GM04504 (cell line): ENCODE measurements around the gene TTC9.
"Not testable (repeated sequence)": the region's sequence is repeated elsewhere in the genome, so short reads cannot be mapped to it uniquely, and the experiment has no call there.

ENCODE experiments used
- DNase-seq: peaks from one replicate; pipeline ENCODE4 v3.0.0-alpha.2; 2012; ENCODE audit warnings: low read depth

The TTC9 gene

DNA sequence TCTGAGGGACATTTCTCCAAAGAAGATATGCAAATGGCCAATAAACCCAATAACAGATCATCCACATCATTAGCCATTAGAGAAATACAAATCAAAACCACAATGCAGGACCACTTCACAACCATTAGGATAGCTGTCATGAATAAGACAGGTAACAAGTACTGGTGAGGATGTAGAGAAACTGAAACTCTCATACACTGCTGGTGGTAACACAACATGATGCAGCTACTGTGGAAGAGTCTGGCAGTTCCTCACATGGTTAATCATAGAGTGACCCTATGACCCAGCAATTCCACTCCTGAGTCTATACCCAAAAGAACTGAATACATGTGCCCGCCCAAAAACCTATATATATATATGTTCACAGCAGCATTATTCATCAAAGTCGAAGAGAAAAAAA is 39.0 kb downstream of the TTC9 start:
- no peak for DNase-seq

DNA sequence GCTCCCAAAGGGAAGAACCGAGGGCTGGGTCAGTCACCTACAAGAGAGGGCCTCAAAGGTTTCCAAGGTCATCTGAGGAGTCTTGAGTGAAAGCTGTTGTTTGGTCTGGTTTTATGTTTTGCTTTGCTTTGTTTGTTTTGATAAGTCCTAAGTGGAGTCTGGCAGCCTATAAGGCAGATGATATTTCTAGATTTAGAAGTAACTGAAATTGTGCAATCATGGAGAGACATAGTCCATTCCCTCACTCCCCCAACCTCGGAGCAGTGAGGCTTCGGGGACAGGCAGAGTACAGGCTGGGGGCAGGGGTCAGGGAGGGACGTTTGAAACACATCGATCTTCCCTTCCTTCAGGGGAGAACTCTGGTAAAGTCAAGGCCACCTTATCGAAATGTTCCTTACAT is 42.3 kb downstream of the TTC9 start:
- DNase-seq: no peak

DNA sequence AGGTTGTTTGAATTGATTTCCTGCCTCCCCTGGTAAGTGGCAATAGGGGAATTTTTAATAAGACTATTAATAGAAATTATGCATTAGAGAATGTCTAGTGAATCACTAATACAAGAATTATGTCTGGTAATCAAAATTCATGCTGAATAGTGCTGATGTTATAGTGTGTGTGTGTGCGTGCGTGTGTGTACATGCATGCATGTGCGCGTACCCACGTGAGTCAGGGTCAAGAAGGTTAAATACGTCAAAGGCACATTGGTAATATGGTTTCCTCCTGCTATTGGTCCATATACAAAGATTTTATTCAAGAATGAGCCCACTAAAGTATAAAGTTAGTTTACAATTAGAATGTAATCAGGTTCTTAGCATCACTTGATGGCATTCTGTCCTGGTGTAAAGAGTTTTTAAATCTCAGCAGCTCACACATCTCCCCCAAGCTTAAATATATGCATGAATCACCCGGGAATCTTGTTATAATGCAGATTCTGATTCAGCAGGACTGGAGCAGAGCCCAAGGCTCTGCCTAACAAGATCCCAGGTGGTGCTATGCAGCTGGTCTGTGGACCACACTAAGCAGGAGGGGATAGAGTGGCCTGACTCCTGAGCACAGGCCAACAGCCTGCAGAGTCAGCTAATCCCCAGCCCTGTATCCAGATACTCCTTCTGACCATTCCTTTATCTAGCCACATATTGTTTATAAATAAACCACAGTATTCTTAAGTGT is 43.9 kb downstream of the TTC9 start:
- DNase-seq: no peak

DNA sequence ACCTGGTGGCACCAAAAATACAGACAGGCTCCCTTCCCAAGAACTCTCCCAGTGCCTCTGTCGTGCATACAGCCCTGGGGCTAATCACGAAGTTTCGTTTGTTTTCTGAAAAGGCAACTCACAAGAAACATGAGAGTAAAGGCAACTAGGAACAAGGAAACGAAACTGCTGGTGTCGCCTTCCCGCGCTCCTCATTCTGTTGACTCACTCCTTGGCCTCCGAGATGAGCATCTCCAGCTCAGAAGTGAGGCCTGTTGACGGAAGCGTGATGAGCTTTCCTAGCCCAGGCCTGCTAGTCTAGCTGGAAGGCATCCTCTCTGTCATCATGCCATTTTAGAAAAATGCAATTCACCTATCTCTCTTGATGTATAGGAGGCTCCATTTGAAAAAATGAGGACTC is 50.5 kb downstream of the TTC9 start:
- DNase-seq: no peak

DNA sequence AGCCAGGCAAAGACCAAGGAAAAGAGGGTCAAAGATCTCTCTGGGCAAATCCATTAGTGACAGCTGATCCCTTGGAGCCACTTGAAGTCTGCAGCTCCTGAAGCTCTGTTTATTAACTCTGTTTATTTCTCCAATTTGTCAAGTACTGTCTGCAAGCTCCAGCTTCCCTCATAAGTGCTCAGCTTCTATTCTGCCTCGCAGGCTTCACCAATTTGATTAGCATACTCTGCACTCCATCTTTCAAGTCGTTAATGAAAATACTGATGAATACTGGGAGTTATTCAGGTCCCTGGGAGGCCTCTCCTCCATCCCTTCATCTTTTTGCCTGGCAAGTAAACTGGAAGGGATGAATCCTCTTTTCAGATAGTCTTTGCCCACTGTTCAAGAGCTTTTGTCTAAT is 54.3 kb downstream of the TTC9 start:
- no peak for DNase-seq

DNA sequence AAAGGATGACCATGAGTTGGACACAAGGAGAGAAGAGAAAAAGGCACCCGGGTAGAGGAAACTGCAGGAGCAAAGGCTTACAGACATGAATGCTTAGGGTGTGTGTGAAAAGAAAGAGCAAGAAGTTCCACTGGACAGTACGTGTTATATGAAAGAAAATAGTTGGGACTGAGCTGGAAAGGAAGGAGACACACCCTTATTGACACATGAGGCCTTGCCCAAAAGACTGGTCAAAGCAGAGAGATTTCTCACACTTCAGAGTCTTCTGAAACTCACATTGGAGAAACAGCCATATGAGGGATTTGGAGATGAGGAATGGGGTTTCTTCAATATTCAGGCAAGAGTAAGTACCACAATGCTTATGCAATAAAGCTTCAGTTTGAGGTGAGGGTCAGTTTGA is 56.0 kb downstream of the TTC9 start:
- no peak for DNase-seq

DNA sequence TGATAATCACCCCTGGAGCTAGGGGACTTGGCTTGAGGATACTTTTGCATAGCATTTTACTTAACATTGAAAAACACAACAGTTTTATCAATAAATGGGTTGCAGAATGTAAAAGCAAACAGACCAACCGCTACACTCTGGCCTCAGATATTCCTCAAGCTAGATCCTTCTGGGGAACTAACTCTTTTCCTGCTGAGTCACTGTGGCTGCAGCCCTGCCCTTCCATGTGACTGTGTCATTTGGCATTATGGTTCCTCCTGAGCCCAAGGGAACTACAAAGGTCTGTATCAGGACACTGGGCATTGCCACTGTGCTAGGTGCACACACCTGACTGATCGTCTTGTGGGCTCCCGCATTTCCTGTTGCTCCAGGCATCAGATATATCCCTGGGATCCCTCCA is 56.6 kb downstream of the TTC9 start:
- no peak for DNase-seq

DNA sequence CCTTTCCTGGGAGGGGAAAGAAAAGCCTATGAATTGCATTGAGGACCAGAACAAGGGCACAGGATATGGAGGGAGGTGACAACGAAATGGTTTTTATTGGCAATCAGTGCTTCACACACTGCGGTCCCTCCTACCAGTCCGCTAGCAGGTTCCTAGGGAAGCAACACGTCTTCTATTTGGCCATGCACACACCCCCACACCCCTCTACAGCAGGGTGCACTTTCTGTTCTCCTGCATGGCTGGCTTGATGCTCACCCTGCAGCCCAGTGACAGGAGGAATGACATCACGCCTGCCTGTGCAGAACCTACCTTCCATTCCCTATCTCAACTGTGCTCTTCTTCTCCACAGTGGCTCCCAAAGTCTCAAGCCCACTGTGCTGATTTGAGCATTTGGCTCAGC is 57.9 kb downstream of the TTC9 start:
- no peak for DNase-seq

DNA sequence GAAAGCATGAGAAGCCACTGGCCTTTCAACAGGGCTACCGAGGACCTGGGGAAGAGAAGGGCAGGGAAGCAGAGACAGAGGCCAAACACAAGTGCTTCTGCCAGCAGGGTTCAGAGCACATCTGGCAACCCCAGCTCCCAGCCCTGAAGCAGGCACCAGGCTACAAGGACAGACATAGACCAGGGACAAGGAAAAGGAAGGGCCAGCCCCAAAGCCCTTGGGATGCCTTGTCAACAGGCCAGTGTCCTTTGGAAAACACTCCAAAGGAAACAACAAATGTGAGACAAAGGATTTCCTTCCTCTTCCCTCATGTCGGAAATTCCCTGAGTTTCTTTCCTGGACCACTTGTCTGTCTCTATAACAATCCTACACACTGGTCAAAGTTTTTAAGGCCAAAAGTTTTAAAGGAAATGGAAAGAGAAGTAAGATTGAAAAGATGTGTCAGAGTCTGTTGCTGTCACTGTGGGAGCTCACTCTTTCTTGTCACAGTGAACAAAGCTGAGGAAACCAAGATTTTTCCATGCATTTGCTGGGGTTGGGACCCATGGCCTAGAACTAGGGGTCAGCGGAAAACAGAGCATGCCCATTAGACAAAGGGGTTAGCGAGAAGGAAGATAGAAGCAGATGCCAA is 59.4 kb downstream of the TTC9 start:
- no peak for DNase-seq

DNA sequence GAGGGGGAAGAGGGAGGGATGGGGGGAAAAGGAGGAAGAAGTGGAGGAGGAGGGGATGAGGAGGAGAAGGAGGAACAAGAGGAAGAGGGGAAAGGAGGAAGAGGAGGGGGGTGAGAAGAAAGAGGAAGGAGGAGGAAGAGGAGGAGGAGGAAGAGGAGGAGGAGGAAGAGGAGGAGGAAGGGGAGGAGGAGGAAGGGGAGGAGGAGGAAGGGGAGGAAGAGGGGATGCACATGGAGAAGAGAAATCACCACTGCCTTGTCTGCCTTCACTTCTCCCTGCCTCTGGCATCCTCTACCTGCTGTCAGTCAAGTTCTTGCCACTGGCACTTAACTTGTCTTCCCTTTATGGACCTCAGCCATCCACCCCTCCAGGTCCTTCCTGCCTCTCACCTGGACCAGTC is 59.9 kb downstream of the TTC9 start:
- no peak for DNase-seq

DNA sequence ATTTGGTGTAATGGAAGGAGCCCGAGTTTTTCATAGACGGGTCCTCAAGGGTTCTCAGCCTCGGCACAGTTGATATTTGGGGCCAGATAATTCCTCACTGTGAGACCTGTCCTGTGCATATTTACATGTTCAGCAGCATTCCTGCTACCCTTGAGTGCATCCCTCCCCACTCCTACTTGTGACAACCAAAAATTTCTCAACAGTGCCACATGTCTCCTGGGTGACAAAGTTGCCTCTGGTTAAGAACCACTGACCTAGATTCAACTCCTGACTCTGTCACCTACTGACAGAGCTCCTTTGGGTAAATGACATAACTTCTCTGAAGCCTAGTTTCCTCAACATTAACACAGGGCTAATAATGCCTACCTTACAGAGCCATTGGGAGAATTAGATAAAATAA is 60.4 kb downstream of the TTC9 start:
- DNase-seq: no peak

DNA sequence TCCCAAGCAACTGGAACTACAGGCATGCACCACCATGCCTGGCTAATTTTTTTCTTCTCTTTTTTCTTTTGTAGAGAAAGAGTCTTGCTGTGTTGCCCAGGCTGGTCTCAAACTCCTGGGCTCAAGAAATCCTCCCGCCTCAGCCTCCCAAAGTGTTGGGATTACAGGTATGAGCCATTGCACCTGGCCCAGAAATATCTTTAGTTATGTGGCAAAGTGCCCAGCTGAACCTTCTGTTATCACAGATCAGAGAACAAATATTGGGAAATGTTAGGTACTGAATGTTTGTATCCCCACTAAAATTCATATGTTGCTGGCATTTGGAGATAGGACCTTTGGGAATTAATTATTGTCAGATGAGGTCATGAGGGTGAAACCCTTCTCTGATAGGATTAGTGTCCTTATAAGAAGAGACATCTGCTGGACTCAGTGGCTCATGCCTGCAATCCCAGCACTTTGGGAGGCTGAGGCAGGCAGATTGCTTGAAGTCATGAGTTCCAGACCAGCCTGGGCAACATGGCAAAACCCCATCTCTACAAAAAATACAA is 62.0 kb downstream of the TTC9 start:
- not testable (repeated sequence) for DNase-seq

DNA sequence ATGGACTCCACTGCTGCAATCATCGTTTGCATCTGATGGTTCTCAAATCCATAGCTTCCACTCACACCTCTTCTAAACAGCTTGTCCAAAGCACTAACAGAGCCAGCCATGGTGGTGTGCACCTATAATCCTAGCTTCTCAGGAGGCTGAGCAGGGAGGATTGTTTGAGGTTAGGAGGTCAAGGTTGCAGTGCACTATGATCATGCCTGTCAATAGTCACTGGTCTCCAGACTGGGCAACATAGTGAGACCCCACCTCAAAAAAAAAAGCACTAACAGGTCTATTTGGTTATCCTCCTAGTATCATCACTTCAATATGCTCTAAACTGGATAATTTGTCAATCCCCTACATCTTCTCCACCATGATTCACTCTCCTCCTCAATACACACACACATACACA is 63.2 kb downstream of the TTC9 start:
- no peak for DNase-seq

DNA sequence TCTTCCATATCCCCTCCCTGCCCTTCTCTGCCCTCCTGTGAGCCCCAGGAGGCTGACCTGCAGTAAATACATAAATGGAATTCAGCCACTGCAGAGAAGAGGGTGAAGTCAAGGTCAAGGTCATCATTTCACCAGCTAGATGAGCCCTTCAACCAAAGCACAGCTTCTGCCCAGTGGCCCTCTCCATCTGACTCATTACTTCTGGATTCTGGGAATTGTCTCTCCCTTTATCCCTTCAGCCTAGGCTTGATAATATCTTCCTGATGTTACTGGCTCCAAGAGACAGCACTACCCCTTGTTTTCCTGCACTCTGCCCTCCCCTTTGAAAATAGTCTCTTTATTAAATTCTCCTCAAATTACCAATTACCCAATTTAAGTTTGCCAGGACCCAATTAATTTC is 64.5 kb downstream of the TTC9 start:
- DNase-seq: no peak

DNA sequence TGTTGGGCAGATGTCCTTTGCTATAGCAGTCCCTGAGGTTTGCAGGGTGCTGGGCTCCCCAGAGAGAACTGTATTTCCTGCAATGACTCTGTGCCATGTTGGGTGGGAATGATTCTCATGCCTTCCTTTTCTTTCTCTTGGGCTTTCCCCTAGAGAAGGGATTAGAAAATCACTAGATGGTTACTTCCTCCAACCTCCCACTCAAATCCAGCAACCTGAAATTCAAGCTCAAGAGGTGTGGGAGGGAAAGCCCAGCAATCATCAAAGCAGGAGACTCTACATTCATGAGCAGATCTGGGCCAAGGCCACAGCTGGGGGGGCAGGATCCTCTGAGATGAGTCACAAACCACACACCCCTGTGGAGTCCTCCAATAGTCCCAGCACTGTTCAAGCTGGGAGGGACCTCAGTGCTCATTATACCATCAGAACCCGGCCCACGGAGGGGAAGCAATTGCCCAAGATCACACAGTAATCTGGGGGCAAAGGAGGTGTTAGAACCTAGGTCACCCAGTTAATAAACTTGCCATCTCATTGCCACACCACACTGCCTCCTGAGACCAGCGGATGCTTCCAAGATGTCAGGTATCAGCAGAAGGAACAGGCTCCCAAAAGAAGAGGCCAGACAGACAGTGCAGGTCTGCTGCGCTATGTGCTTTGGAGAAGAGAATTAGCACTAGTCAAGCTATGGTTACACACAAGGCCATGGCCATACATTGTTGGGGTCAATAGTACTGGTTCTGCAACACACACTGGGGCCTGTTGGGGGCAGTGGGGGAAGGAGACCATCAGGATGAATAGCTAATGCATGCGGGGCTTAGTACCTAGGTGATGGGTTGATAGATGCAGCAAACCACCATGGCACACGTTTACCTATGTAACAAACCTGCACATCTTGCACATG is 65.7 kb downstream of the TTC9 start:
- peak; percentile 32 for DNase-seq

DNA sequence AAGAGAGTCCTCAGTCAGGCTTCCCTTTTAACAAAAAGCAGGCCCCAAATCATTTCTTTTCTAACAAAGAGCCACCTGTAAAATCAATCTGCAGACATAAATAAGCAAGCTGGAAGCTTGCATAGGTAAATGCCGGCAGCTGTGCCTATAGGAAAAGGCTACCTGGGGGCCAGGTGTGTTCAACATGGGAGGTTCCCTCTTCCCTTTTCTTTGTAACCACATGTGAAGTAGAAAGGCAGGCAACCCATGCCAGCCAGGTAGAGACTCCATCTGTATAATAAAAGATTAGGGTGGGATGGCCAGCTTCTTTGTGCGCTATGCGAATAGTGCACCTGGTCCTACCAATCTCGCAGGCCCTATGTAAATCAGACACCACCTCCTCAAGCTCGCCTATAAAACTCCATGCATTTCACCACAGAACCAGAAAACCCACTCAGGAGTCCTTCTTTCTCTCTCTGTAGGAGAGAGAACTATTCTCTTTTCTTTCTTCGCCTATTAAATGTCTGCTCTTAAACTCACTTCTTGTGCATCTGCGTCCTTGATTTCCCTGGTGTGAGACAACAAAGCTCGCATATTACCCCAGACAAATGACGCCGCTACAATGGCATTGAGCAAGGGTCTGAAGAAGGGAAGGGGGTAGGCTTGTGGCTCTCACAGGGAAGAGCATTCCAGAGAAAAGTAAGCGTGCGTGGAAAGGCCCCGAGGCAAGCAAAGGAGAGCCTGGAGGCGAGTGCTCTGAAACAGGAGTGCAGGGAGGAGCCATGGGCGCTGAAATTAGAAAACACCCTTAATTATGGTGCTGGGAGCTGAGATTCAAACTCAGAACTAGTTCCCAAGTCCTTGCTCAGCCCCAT is 67.2 kb downstream of the TTC9 start:
- no peak for DNase-seq

DNA sequence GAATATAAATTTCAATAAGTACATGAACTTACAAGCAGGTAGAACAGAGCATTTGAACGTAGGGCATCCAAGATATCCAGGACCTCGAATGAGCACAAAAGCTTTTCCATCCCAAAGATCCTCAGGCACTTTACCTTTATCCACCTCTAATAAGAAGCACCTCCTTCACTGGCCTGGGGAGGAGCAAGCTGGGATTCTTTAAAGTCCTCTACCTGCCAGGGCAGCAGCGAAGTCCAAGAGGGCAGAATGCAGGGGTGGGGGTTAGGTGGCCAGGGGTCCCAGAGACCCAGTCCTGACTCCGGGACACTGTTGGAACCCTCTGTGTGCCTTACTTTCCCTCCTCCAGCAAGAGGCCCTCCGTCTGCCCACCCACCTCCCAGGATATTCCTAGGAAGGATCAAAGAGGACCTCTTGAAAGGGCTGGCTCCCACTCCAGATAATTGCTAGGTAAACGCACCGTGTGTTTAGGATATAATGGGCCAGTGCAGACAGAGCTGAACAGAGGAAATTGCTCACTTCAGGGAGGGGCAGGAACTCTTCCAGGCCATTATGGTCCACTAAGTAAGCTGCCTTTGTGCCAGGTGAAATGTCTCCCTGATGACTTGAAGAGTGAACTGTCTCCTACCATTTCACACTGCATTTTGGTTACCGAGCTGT is 68.1 kb downstream of the TTC9 start:
- no peak for DNase-seq

DNA sequence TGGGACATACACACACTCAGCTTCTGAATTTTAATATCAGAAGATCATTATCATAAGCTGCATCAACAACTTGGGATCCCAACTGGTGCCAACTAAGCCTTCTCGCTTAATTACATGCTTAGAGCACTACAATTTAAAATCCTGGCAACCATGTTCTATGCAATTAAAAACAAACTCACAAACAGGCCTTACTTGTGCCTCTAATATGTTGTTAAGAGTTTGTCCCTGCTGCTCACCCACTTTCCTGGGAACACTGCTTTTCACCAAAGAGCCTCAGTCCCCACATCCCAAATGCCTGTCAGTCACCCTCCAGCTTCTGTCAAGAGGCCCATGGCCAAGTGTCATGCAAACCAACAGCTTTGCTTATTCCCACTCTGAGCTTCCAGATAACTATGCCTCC is 69.7 kb downstream of the TTC9 start:
- no peak for DNase-seq

DNA sequence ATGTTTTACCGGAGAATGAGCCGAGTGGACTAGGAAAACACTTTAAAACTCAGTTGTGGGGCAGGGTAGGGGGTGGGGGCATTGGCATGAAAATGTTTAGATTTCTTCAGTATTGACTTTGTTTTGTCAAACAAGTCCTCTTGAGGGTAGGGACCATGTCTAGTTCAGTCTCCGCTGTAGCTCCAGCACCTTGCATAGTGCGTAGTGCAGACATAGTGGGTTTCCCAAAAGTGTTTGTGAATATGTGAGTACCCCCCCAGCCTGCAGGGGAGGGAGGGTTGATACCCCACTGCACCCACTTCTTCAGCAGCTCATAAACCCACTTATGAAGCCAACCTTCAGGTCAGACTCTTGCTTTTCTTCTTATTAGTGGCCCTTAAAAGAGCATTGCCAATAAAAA is 71.4 kb downstream of the TTC9 start:
- DNase-seq: no peak

DNA sequence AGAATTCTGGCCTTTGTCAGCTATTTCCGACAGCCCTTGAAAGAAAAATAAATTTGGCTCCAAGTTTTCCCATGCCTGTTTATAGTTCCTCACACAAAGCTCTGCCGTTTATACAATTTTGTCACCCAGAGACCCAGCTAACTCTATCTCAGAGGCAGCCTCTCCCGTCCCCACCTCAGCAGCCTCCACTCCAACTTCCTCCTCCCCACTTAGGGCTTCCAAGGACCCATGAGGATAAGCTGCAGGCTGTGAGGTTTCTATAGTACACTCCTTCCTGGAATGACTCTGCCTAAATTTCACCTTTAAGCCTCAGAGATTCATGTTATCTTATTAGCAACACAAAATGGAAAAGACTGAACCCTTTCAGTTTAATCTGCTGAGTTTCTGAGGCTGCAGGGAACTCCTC is 71.8 kb downstream of the TTC9 start:
- DNase-seq: no peak

DNA sequence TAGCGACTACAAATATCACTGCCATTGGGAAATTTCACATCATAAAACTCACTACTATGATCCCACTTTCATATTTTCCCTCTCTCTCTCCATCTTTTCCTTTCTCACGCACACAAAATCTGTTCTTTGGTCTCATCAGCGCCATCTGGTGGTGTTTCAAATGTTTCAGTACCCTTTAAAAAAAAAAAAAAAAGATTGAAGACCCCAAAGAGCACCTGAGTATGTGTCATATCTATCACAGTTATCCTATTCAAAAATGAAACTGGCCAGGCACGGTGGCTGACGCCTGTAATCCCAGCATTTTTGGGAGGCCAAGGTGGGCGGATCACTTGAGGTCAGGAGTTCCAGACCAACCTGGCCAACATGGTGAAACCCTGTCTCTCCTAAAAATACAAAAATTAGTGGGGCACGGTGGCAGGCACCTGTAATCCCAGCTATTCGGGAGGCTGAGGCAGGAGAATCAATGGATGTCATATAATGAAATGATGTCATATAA is 72.4 kb downstream of the TTC9 start:
- DNase-seq: no peak
